ENCODE results near the gene SLC29A1. TPM values are rescaled to one million over a fixed set of nuclear protein-coding genes. Genes with fewer than 3 reads are reported as not detected.
"Not testable (repeated sequence)": the region's sequence is repeated elsewhere in the genome, so short reads cannot be mapped to it uniquely, and the experiment has no call there.

The SLC29A1 gene
- total RNA-seq, 2 experiments from 2014 or later, result 38.5 to 46.9 TPM

GRCh38 chr6:44228031-44228430 is 4.6 kb downstream of the SLC29A1 start:
- no peak for DNase-seq
- no peaks in the 10 kb centered on the region for H3K27me3 Mint-ChIP-seq
- H3K36me3 Mint-ChIP-seq (ENCODE audit: low read depth), result peaks cover 9% of the 10 kb centered on the region
- H3K9me3 Mint-ChIP-seq, result no peaks in the 10 kb centered on the region
- H3K4me1 Mint-ChIP-seq, result peaks cover 20% of the 10 kb centered on the region
- CTCF ChIA-PET, result interaction anchor here (0.9 to 1.4 kb wide), 4 partner anchors 9 to 29 kb away, joined by 3 to 7 read pairs (median 4); partner anchors contain the start of gene SLC35B2
- POLR2A ChIA-PET, result no interaction called here
- no peak overlapping the region for H3K27ac Mint-ChIP-seq
- H3K4me3 Mint-ChIP-seq, result no peak overlapping the region

DNA sequence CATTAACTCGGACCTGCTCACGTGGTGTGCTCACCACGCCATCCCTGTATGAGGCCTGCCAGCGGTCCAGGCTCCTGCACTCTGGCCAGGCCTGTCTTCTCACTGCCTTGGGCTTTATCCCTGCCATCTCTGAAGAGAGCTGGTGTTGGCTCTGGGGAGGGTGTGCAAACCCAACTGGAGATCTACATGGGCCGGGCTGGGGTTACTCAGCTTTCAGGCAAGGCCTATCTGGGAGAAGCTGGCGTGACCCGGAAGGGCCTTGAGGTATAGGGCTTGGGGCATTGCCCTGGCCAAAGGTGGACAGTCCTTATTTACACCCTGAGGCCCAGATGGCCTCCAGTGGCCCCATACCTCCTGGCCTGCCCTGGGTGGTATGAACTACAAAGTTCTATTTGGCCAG is 5.0 kb downstream of the SLC29A1 start:
- H3K27ac Mint-ChIP-seq, result no peak overlapping the region
- peaks cover 9% of the 10 kb centered on the region for H3K36me3 Mint-ChIP-seq (ENCODE audit: low read depth)
- no peak overlapping the region for H3K4me3 Mint-ChIP-seq
- H3K27me3 Mint-ChIP-seq, result no peaks in the 10 kb centered on the region
- H3K9me3 Mint-ChIP-seq, result no peaks in the 10 kb centered on the region
- peaks cover 23% of the 10 kb centered on the region for H3K4me1 Mint-ChIP-seq
- POLR2A ChIA-PET, result no interaction called here
- DNase-seq, result no peak
- CTCF ChIA-PET, result interaction anchor here (0.6 to 1.4 kb wide), 3 partner anchors 14 to 28 kb away, joined by 4 to 7 read pairs (median 5); partner anchors contain the start of gene SLC35B2

DNA sequence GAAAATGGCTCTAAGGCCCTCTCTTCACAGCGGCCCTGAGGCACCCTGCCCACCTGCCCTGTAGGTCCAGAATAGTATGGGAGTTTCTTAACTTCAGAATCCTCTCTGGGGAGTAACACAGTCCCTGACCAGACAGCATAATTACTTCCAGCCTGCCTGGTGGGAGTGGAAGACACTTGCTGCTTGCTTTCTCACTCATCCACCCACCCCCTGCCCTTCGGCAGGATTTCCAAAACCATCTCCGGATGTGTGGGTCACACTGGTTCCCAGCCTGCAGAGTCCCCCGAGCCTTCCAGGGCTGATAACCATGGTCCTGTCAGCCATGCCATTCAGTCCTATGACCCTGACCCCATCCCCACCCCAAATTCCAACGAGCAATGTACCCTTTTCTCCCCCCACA is 5.4 kb downstream of the SLC29A1 start:
- no peak for DNase-seq
- Mint-ChIP-seq H3K4me3 (no peak overlapping the region), H3K27me3 (no peaks in the 10 kb centered on the region), H3K9me3 (no peaks in the 10 kb centered on the region), H3K36me3 (ENCODE audit: low read depth) (peaks cover 11% of the 10 kb centered on the region), H3K4me1 (peaks cover 27% of the 10 kb centered on the region), H3K27ac (no peak overlapping the region)
- ChIA-PET CTCF (interaction anchor here (0.6 to 1.4 kb wide), 3 partner anchors 13 to 28 kb away, joined by 4 to 7 read pairs (median 5); partner anchors contain the start of gene SLC35B2), POLR2A (no interaction called here)

DNA sequence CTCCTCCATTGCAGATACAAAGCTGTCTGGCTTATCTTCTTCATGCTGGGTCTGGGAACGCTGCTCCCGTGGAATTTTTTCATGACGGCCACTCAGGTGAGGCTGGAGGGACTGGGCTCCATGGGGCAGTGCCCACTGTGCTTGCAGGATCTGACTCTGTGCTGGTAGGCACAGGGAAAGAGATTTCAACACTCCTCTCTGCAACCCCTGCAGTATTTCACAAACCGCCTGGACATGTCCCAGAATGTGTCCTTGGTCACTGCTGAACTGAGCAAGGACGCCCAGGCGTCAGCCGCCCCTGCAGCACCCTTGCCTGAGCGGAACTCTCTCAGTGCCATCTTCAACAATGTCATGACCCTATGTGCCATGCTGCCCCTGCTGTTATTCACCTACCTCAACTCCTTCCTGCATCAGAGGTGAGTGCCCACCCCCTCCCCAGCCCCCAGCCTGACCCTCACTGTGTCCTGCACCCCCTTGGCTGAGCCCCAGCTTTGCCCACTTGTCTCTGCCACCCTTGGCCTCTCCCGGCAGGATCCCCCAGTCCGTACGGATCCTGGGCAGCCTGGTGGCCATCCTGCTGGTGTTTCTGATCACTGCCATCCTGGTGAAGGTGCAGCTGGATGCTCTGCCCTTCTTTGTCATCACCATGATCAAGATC is 6.1 kb downstream of the SLC29A1 start:
- Mint-ChIP-seq H3K4me3 (no peak overlapping the region), H3K36me3 (ENCODE audit: low read depth) (peaks cover 11% of the 10 kb centered on the region), H3K27ac (no peak overlapping the region), H3K9me3 (no peaks in the 10 kb centered on the region), H3K4me1 (peaks cover 22% of the 10 kb centered on the region), H3K27me3 (no peaks in the 10 kb centered on the region)
- no peak for DNase-seq
- ChIA-PET POLR2A (no interaction called here), CTCF (interaction anchor here (0.7 to 1.7 kb wide), 3 partner anchors 8 to 27 kb away, joined by 3 to 8 read pairs (median 4); no protein-coding TSS in a partner anchor)

DNA sequence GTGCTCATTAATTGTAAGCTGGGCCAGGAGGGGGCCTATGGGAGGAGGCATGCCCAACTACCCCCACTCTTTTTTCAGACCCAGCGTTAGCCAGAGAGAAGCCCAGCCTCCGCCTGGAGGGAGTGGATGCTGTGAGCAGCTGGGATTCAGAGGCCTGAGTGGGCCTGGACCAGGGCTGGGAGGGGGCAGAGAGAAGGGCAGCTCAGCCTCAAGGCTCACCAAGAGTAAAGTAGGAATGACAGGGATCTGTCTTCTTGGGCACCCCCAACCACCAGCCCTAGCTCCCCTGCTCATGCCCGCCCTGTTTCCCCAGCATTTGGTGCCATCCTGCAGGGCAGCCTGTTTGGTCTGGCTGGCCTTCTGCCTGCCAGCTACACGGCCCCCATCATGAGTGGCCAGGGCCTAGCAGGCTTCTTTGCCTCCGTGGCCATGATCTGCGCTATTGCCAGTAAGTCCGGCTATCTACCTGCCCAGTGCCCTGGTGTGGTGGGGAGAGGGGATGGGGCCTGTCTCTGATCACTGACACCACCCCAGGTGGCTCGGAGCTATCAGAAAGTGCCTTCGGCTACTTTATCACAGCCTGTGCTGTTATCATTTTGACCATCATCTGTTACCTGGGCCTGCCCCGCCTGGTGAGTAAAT is 6.8 kb downstream of the SLC29A1 start:
- POLR2A ChIA-PET, result no interaction called here
- Mint-ChIP-seq H3K4me1 (peaks cover 16% of the 10 kb centered on the region), H3K27ac (no peak overlapping the region), H3K27me3 (no peaks in the 10 kb centered on the region), H3K36me3 (ENCODE audit: low read depth) (peaks cover 11% of the 10 kb centered on the region), H3K9me3 (no peaks in the 10 kb centered on the region), H3K4me3 (no peak overlapping the region)
- no peak for DNase-seq
- CTCF ChIA-PET, result interaction anchor here (0.7 to 1.7 kb wide), 4 partner anchors 9 to 37 kb away, joined by 3 to 8 read pairs (median 4); no protein-coding TSS in a partner anchor

DNA sequence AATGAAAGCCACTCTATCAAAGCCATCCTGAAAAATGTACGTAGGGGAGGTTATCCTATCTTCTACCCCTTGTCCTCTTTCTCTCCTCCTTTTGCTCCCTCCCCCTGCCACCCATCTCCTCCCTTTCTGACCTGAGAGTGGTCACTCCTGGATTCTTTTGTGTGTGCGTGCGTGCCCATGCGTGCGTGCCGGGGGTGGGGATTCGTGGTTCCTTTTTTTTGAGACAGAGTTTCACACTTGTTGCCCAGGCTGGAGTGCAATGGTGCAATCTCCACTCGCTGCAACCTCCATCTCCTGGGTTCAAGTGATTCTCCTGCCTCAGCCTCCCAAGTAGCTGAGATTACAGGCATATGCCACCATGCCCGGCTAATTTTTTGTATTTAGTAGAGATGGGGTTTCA is 8.0 kb downstream of the SLC29A1 start:
- H3K4me3 Mint-ChIP-seq, DNase-seq, H3K27me3 Mint-ChIP-seq, POLR2A ChIA-PET, H3K9me3 Mint-ChIP-seq: not testable (repeated sequence)
- peaks cover 13% of the 10 kb centered on the region for H3K4me1 Mint-ChIP-seq
- CTCF ChIA-PET, result interaction anchor here (1.1 kb wide), 1 partner anchor 37 kb away, joined by 3 read pairs; no protein-coding TSS in a partner anchor
- H3K36me3 Mint-ChIP-seq (ENCODE audit: low read depth), result peaks cover 14% of the 10 kb centered on the region
- peak overlapping the region; percentile 50 for H3K27ac Mint-ChIP-seq

DNA sequence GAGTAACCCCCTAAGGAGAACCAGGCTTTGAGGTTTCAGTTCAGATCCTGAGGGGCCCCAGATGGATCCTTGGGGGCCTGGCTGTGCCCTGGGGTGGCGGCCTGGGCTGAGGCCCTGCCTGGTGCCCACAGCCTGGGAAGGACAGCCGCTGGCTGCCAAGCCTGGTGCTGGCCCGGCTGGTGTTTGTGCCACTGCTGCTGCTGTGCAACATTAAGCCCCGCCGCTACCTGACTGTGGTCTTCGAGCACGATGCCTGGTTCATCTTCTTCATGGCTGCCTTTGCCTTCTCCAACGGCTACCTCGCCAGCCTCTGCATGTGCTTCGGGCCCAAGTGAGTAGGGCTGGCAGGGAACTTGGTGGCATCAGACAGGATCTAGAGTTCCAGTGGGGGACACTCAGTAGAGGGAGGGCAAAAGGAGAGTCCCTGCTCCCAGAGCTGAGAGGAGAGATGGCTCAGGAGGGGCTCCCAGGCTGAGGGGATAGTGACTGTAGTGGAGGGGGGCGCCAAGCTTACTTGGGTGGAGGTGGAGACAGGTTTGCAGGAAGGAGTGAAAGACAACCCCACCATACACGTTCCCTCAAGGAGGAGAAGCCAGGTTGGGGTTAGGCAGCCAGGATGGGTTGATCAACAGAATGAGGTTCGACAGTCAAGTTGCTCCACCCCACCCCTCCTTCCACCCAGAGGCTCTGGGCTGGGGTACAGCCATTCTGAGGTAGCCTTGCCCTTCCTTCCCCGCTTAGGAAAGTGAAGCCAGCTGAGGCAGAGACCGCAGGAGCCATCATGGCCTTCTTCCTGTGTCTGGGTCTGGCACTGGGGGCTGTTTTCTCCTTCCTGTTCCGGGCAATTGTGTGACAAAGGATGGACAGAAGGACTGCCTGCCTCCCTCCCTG is 9.5 kb downstream of the SLC29A1 start:
- peak overlapping the region; percentile 76 for H3K27ac Mint-ChIP-seq
- CTCF ChIA-PET, result interaction anchor here (1.5 to 3.6 kb wide), 3 partner anchors 9 to 77 kb away, joined by 3 to 14 read pairs (median 10); partner anchors contain the start of gene SLC29A1
- peaks cover 24% of the 10 kb centered on the region for H3K4me1 Mint-ChIP-seq
- no peak for DNase-seq
- H3K27me3 Mint-ChIP-seq, result no peaks in the 10 kb centered on the region
- H3K4me3 Mint-ChIP-seq, result no peak overlapping the region
- POLR2A ChIA-PET, result interaction anchor here (0.6 kb wide), 1 partner anchor 14 kb away, joined by 3 read pairs; the partner anchor contains the start of gene HSP90AB1
- peaks cover 14% of the 10 kb centered on the region for H3K36me3 Mint-ChIP-seq (ENCODE audit: low read depth)
- H3K9me3 Mint-ChIP-seq, result no peaks in the 10 kb centered on the region

DNA sequence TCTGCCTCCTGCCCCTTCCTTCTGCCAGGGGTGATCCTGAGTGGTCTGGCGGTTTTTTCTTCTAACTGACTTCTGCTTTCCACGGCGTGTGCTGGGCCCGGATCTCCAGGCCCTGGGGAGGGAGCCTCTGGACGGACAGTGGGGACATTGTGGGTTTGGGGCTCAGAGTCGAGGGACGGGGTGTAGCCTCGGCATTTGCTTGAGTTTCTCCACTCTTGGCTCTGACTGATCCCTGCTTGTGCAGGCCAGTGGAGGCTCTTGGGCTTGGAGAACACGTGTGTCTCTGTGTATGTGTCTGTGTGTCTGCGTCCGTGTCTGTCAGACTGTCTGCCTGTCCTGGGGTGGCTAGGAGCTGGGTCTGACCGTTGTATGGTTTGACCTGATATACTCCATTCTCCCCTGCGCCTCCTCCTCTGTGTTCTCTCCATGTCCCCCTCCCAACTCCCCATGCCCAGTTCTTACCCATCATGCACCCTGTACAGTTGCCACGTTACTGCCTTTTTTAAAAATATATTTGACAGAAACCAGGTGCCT is 10.2 kb downstream of the SLC29A1 start:
- Mint-ChIP-seq H3K4me3 (no peak overlapping the region), H3K9me3 (no peaks in the 10 kb centered on the region), H3K27me3 (no peaks in the 10 kb centered on the region), H3K27ac (peak overlapping the region; percentile 76), H3K4me1 (peaks cover 30% of the 10 kb centered on the region), H3K36me3 (ENCODE audit: low read depth) (peaks cover 14% of the 10 kb centered on the region)
- DNase-seq, result no peak
- ChIA-PET CTCF (interaction anchor here (0.5 to 3.6 kb wide), 6 partner anchors 9 to 76 kb away, joined by 3 to 14 read pairs (median 7); partner anchors contain the start of gene SLC29A1), POLR2A (no interaction called here)

GRCh38 chr6:44234101-44235025 is 11.0 kb downstream of the SLC29A1 start:
- no peak for DNase-seq
- CTCF ChIA-PET, result interaction anchor here (0.5 to 3.6 kb wide), 9 partner anchors 8 to 173 kb away, joined by 3 to 14 read pairs (median 3); partner anchors contain the start of genes SLC29A1 and SLC35B2
- Mint-ChIP-seq H3K9me3 (no peaks in the 10 kb centered on the region), H3K27ac (peak overlapping the region; percentile 37), H3K4me1 (peaks cover 30% of the 10 kb centered on the region), H3K27me3 (no peaks in the 10 kb centered on the region), H3K4me3 (no peak overlapping the region), H3K36me3 (ENCODE audit: low read depth) (peaks cover 14% of the 10 kb centered on the region)
- POLR2A ChIA-PET, result no interaction called here

GRCh38 chr6:44235269-44235668 is 11.9 kb downstream of the SLC29A1 start:
- peaks cover 30% of the 10 kb centered on the region for H3K4me1 Mint-ChIP-seq
- no peaks in the 10 kb centered on the region for H3K9me3 Mint-ChIP-seq
- ChIA-PET CTCF (interaction anchor here (0.6 to 3.6 kb wide), 8 partner anchors 9 to 172 kb away, joined by 3 to 14 read pairs (median 4); partner anchors contain the start of genes SLC29A1 and SLC35B2), POLR2A (no interaction called here)
- no peak overlapping the region for H3K4me3 Mint-ChIP-seq
- H3K27me3 Mint-ChIP-seq, result no peaks in the 10 kb centered on the region
- H3K36me3 Mint-ChIP-seq (ENCODE audit: low read depth), result peaks cover 14% of the 10 kb centered on the region
- H3K27ac Mint-ChIP-seq, result no peak overlapping the region
- no peak for DNase-seq

- no peak for DNase-seq
- H3K4me1 Mint-ChIP-seq, result peaks cover 30% of the 10 kb centered on the region
- no peaks in the 10 kb centered on the region for H3K9me3 Mint-ChIP-seq
- no peak overlapping the region for H3K4me3 Mint-ChIP-seq
- no peak overlapping the region for H3K27ac Mint-ChIP-seq
- POLR2A ChIA-PET, result interaction anchor here (0.6 kb wide), 1 partner anchor 30 kb away, joined by 5 read pairs; no protein-coding TSS in a partner anchor
- CTCF ChIA-PET, result interaction anchor here (0.6 to 3.6 kb wide), 8 partner anchors 9 to 69 kb away, joined by 3 to 14 read pairs (median 3); partner anchors contain the start of gene SLC29A1
- no peaks in the 10 kb centered on the region for H3K27me3 Mint-ChIP-seq
- peaks cover 9% of the 10 kb centered on the region for H3K36me3 Mint-ChIP-seq (ENCODE audit: low read depth)
Measured at GRCh38 chr6:44235891-44236516, 12.6 kb downstream of the SLC29A1 start.

Measured in activated CD4-positive, alpha-beta T cell treated with anti-CD3 and anti-CD28 coated beads, Interleukin-2, amount 10 ng/mL, durations not matched to agents 7 days and 5 days (primary cell).